Right lobe of liver (tissue), 6 donors: ENCODE data around the gene DOCK1. TPM values are rescaled to one million over a fixed set of nuclear protein-coding genes. Genes with fewer than 3 reads are reported as not detected.

Source experiments
- ATAC-seq, 4 donors: fragments of 200-7000 bp; cut with Tn5 transposase; one replicate each; pipeline ENCODE4 v1.9.1; 2020; ENCODE audit warnings: mild to moderate bottlenecking in 4 of 4, moderate library complexity in 4 of 4
- DNase-seq, 3 donors: peaks; one replicate each; pipeline ENCODE4 v3.0.0-alpha.2; 2020
- H3K27ac ChIP-seq, 3 donors: fragments of 200-600 bp; one replicate each; pipeline ENCODE4 v1.8.0; 2022
- H3K27me3 ChIP-seq, 2 donors: fragments of 200-600 bp; one replicate each; pipeline ENCODE4 v1.8.0; 2022
- H3K36me3 ChIP-seq, 4 donors: fragments of 200-600 bp; sonication (generic) in 1 of 4; one replicate each; pipeline versions ENCODE4 v1.5.1 to v1.8.0; 2017 to 2022; ENCODE audit warnings: control low read depth in 1 of 4
- H3K4me1 ChIP-seq, 4 donors: fragments of 200-600 bp; sonication (generic) in 1 of 4; one replicate each; pipeline versions ENCODE4 v1.5.1 to v1.8.0; 2017 to 2022; ENCODE audit warnings: control low read depth in 1 of 4
- H3K4me3 ChIP-seq, 3 donors: fragments of 200-600 bp; one replicate each; pipeline ENCODE4 v1.8.0; 2022
- H3K9me3 ChIP-seq, 4 donors: fragments of 200-600 bp; sonication (generic) in 1 of 4; one replicate each; pipeline versions ENCODE4 v1.5.1 to v1.8.0; 2017 to 2022; ENCODE audit warnings: control low read depth in 1 of 4
- POLR2A ChIP-seq: fragments of 450-650 bp; IDR thresholded peaks from one replicate; pipeline ENCODE4 v1.6.1; 2017; ENCODE audit warnings: antibody characterized with exemption, mild to moderate bottlenecking
- WGBS: methylation state at CpG from one replicate; pipeline ENCODE4 v1.1.6; 2018; ENCODE audit warnings: low coverage, low lambda C conversion rate; ENCODE audit not compliant: insufficient coverage; ENCODE audit errors: missing lambda C conversion rate; 5-methylcytosine and 5-hydroxymethylcytosine counted together
- intact Hi-C, 2 donors: fragments of 100-400 bp; cut with DNase I; formaldehyde crosslinking; loops; one replicate each; pipeline versions ENCODE4 v1.11.2 to v1.14.1; 2022
- total RNA-seq, 6 experiments: library from RNA; depleted of rRNA in 2 of 6; stranded (reverse); fragments of >200 nt in 2 of 6; fragmentation: NEBNext Ultra II Directional in 3 of 6; extraction: Animal tissue kit (Norgen Biotek cat#: 25700) in 3 of 6; gene quantifications; one replicate each; pipeline versions ENCODE4 v1.1.0 to v1.2.4, GENCODE V29; 2016 to 2023
- TF ChIP-seq, protein P1 (sequence below), 4 donors: fragments of 200-600 bp in 3 of 4; fragments of 450-650 bp in 1 of 4; IDR thresholded peaks; one replicate each; pipeline versions ENCODE4 v1.5.1 to v1.8.0; 2016 to 2022; ENCODE audit warnings: antibody characterized with exemption in 4 of 4, mild to moderate bottlenecking in 2 of 4
- donor health status: DM: no; HTN: yes; CAD: no.
- donor health status: DM: no; HTN: no; CAD: no.
- donor health status: DM: no; HTN: no; CAD: no.
- donor health status: DM: no; HTN: yes; CAD: no.
- donor health status: DM: no; HTN: yes; CAD: no.

Gene DOCK1
- total RNA-seq, 6 experiments from 2014 or later = 13.8 to 17.8 (median 14.6) TPM

DNA sequence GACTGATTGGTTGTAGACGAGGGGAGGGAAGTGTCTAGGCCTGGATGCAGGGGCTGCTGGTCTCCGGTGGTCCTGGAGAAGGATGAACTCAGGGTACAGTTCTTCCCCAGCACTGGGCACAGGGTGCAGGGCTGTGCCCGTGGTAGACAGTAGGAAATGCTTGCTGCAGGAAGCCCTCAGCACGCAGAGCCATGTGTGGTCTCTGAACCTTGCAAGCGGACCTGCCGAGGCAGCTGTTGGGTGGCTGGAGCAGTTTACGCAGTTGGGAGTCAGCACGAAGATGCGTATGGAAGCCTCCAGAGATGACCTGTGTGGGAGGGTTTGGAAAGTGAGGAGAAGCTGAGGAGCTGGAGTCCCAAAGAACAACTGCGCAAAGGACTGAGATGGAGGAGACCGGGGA lies 39.0 kb downstream of the DOCK1 start:
- Histone ChIP-seq H3K9me3 (no peaks in the 10 kb centered on the region), H3K27me3 (no peaks in the 10 kb centered on the region), H3K4me3 (no peak overlapping the region), H3K27ac (no peak overlapping the region), H3K4me1 (peaks cover 0 to 8% (median 0%) of the 10 kb centered on the region in 4 donors), H3K36me3 (no peaks in the 10 kb centered on the region)
- 83% methylated on average over 6 of the region's 11 CpGs for WGBS
- TF ChIP-seq, protein P1, sequence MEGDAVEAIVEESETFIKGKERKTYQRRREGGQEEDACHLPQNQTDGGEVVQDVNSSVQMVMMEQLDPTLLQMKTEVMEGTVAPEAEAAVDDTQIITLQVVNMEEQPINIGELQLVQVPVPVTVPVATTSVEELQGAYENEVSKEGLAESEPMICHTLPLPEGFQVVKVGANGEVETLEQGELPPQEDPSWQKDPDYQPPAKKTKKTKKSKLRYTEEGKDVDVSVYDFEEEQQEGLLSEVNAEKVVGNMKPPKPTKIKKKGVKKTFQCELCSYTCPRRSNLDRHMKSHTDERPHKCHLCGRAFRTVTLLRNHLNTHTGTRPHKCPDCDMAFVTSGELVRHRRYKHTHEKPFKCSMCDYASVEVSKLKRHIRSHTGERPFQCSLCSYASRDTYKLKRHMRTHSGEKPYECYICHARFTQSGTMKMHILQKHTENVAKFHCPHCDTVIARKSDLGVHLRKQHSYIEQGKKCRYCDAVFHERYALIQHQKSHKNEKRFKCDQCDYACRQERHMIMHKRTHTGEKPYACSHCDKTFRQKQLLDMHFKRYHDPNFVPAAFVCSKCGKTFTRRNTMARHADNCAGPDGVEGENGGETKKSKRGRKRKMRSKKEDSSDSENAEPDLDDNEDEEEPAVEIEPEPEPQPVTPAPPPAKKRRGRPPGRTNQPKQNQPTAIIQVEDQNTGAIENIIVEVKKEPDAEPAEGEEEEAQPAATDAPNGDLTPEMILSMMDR (IDR thresholded peaks at IDR 0.05) = no peak
- TF ChIP-seq POLR2A = no peak
- ATAC-seq (no peak), DNase-seq (no peak)
- intact Hi-C loops = no loop called here

DNA sequence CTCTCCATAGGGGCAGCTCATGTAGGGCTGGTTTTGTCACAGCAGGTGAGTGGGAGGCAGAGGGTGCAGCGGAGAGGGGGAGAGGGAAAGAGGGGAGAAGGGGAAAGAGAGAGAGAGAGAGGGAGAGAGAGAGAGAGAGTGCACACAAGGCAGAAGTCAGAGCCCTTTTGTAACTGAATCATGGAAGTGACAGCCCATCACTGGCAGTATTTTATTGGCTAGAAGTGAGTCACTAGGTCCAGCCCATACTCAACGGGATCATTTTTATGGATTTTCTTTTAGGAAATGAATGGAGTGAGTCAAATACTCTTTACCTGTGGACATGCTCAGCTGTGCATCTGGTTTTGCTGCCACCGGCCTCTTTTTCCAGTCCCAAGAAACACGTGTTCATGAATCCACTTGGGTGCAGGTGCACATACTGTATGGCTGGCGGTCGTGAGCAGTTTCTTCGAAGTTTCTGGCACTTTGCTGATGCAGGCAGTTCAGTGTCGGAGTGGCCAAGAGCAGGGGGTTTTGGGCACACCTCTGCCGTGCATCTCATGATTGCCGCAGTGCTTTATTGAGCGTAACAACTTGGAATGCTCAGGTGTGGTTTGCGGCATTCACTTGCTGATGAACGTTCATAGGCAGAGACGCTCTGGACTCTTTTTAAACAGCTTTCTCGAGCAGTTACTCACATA lies 40.3 kb downstream of the DOCK1 start:
- 92% methylated on average over 13 of the region's 15 CpGs for WGBS
- DNase-seq (no peak), ATAC-seq (no peak)
- Histone ChIP-seq H3K4me3 (no peak overlapping the region), H3K36me3 (no peaks in the 10 kb centered on the region), H3K27ac (no peak overlapping the region), H3K27me3 (no peaks in the 10 kb centered on the region), H3K4me1 (peaks cover 0 to 5% (median 0%) of the 10 kb centered on the region in 4 donors), H3K9me3 (no peaks in the 10 kb centered on the region)
- intact Hi-C loops = no loop called here
- TF ChIP-seq POLR2A = no peak
- TF ChIP-seq, protein P1 (IDR thresholded peaks at IDR 0.05) = no peak

DNA sequence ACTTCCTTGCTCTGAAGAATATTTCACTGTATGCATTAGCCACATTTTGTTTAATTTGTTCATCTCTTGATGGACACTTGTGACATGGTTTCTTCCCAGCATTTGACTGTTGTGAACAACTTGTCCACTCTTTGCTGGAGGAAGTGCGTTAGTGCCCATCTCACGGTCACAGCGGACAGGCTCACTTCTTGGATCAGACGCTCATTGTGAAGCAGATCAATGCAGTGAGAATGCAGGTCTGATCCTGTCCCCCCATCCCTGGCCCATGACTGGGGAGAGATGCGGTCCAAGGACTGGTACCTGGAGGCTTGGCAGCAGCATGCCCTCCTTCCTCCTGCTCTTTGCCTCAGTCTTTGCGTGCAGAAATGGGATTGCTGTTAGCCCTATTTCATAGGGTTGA lies 41.5 kb downstream of the DOCK1 start:
- 92% methylated on average over 2 of the region's 6 CpGs for WGBS
- TF ChIP-seq, protein P1 (IDR thresholded peaks at IDR 0.05) = no peak
- no peak for TF ChIP-seq POLR2A
- Histone ChIP-seq H3K9me3 (peaks cover 0 to 1% (median 0%) of the 10 kb centered on the region in 4 donors), H3K27ac (no peak overlapping the region), H3K4me3 (no peak overlapping the region), H3K27me3 (no peaks in the 10 kb centered on the region), H3K4me1 (no peaks in the 10 kb centered on the region), H3K36me3 (no peaks in the 10 kb centered on the region)
- no peak for DNase-seq
- intact Hi-C loops = no loop called here
- ATAC-seq = no peak

DNA sequence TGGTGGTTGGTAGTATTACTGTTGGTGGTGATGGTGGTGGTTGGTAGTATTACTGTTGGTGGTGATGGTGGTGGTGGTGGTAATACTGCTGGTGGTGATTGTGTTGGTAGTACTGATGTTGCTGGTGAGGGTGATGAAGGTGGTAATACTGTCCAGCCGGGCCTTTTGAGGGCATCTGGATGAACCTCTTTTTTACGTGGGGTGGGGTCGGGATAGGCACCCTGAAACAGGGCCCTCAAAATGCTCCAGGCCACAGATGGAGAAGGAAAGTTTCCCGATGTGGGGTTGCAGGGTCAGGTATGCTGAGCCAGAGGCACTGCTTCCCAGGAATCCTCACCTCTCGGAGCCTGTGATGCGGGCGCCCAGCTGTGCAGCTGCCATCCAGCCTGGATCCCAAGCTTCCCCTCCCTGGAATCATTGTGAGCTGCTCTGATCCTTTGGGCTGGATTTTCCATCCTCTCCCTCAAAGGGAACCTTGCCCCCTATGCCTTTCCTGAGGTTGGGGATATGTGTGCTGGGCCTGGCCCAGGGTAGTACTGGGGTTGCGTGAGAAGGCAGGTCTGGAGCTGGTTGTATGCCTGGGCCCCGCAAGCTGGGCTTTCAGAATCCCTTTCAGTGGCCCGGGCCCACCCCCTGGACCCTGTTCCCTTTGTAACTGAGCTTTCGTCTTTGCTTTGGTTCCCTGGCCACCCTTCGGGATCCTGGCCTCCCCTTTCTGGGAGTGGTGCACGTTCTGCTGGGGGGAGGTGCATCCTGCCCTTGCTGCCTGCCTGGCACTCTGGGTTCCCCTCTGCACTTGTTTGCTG lies 43.3 kb downstream of the DOCK1 start:
- peak in 2 of 4 donors; percentile 13 to 28 for ATAC-seq
- no peaks in the 10 kb centered on the region for H3K27me3 ChIP-seq
- WGBS = 100% methylated on average over 1 of the region's 13 CpGs
- intact Hi-C loops = no loop called here
- H3K4me1 ChIP-seq = no peaks in the 10 kb centered on the region
- no peaks in the 10 kb centered on the region for H3K36me3 ChIP-seq
- no peak for DNase-seq
- peaks cover 0 to 4% (median 0%) of the 10 kb centered on the region in 4 donors for H3K9me3 ChIP-seq
- H3K27ac ChIP-seq = no peak overlapping the region
- no peak overlapping the region for H3K4me3 ChIP-seq
- no peak for TF ChIP-seq POLR2A
- TF ChIP-seq, protein P1 (IDR thresholded peaks at IDR 0.05) = no peak
